Measurements from ENCODE around the gene C2orf78.

GRCh38 chr2:73821669-73822068 is 37.7 kb downstream of the C2orf78 start:
- no peak for TF ChIP-seq CTCF (IDR thresholded peaks at IDR 0.05)
- TF ChIP-seq EP300 (IDR thresholded peaks at IDR 0.05) = no peak
- no peak for TF ChIP-seq POLR2A (IDR thresholded peaks at IDR 0.05)

Measured in sigmoid colon (tissue), 4 donors.